Keratinocyte (primary cell): ENCODE data around the gene B3GNT2. TPM values are rescaled to one million over a fixed set of nuclear protein-coding genes. Genes with fewer than 3 reads are reported as not detected.
"Not testable (repeated sequence)": the region's sequence is repeated elsewhere in the genome, so short reads cannot be mapped to it uniquely, and the experiment has no call there.

ENCODE experiments used
- DNase-seq: peaks from one replicate; pipeline ENCODE4 v3.0.0-alpha.2; 2011; ENCODE audit warnings: low read depth, missing footprints, low spot score
- FAIRE-seq: peaks from 2 replicates; lab custom pipeline; 2011; peaks lifted over from hg19 to GRCh38; lab: Jason Lieb, UNC
- H2AFZ ChIP-seq: 2 replicates; pipeline ENCODE4 v1.6.0; 2012; ENCODE audit warnings: low read length, control low read depth, inconsistent platforms; ENCODE audit not compliant: control insufficient read depth
- H3K27ac ChIP-seq: 2 replicates; pipeline ENCODE4 v1.5.1; 2011; ENCODE audit warnings: low read length; ENCODE audit not compliant: control insufficient read depth, insufficient read depth
- H3K27me3 ChIP-seq: 3 replicates; pipeline ENCODE4 v1.6.0; 2011; ENCODE audit warnings: low read length; ENCODE audit not compliant: control insufficient read depth, insufficient read depth; ENCODE audit errors: extremely low read depth
- H3K36me3 ChIP-seq, 2 experiments: 2 replicates in 1 of 2; 3 replicates in 1 of 2; pipeline ENCODE4 v1.5.1; 2011; ENCODE audit warnings: low read length in 2 of 2, mild to moderate bottlenecking in 1 of 2; ENCODE audit not compliant: control insufficient read depth in 2 of 2, insufficient read depth in 2 of 2; ENCODE audit errors: extremely low read depth in 1 of 2
- H3K4me1 ChIP-seq: 3 replicates; pipeline ENCODE4 v1.5.1; 2011; ENCODE audit warnings: low read length; ENCODE audit not compliant: control insufficient read depth, insufficient read depth; ENCODE audit errors: extremely low read depth
- H3K4me2 ChIP-seq: 3 replicates; pipeline ENCODE4 v1.6.0; 2011; ENCODE audit warnings: low read depth, low read length; ENCODE audit not compliant: control insufficient read depth, insufficient read depth; ENCODE audit errors: extremely low read depth
- H3K4me3 ChIP-seq, 3 experiments: fragments of 200-600 bp in 1 of 3; sonication (generic) in 1 of 3; 2 replicates in 2 of 3; 3 replicates in 1 of 3; pipeline ENCODE4 v1.5.1; 2011 to 2016; ENCODE audit warnings: low read length in 3 of 3, mild to moderate bottlenecking in 3 of 3, control low read depth in 2 of 3, inconsistent platforms in 1 of 3, low read depth in 1 of 3, mixed read lengths in 1 of 3, mixed run types in 1 of 3, moderate library complexity in 1 of 3; ENCODE audit not compliant: control insufficient read depth in 2 of 3, insufficient read depth in 2 of 3; ENCODE audit errors: extremely low read depth in 1 of 3
- H3K79me2 ChIP-seq: 2 replicates; pipeline ENCODE4 v1.6.0; 2012; ENCODE audit warnings: low read length; ENCODE audit not compliant: control insufficient read depth, insufficient read depth
- H3K9ac ChIP-seq: 3 replicates; pipeline ENCODE4 v1.6.0; 2011; ENCODE audit warnings: low read length; ENCODE audit not compliant: control insufficient read depth, insufficient read depth; ENCODE audit errors: extremely low read depth
- H3K9me1 ChIP-seq: 3 replicates; pipeline ENCODE4 v1.6.0; 2011; ENCODE audit warnings: low read length; ENCODE audit not compliant: control insufficient read depth, insufficient read depth; ENCODE audit errors: extremely low read depth
- H3K9me3 ChIP-seq: 2 replicates; pipeline ENCODE4 v1.5.1; 2012; ENCODE audit warnings: low read depth, low read length; ENCODE audit not compliant: control insufficient read depth
- H4K20me1 ChIP-seq: 3 replicates; pipeline ENCODE4 v1.6.0; 2011; ENCODE audit warnings: low read length; ENCODE audit not compliant: control insufficient read depth, insufficient read depth; ENCODE audit errors: extremely low read depth
- EZH2 ChIP-seq: IDR thresholded peaks from one replicate; pipeline ENCODE4 v1.6.1; 2012; ENCODE audit warnings: inconsistent platforms, mild to moderate bottlenecking, low read length, moderate library complexity
- dilution Hi-C: fragments of 300-500 bp; cut with MboI; formaldehyde crosslinking; loops from one replicate; pipeline ENCODE4 v1.7.0; 2020; ENCODE audit warnings: low sequenced_read_pairs; ENCODE audit not compliant: extremely low pct_ligation_motif_present
- polyA plus RNA-seq, 5 experiments: library from polyadenylated mRNA; depleted of rRNA in 3 of 5; stranded (reverse) in 3 of 5; stranded (forward) in 1 of 5; unstranded in 1 of 5; fragments of >200 nt; gene quantifications; 1 replicate in 1 of 5; 2 replicates in 3 of 5; 3 replicates in 1 of 5; pipeline versions ENCODE4 v1.2.1 to v1.2.3, GENCODE V29; 2011 to 2012; ENCODE audit warnings: missing spikeins in 2 of 5, low read depth in 1 of 5, low replicate concordance in 1 of 5
- TF ChIP-seq, protein P1 (sequence below), 3 experiments: IDR thresholded peaks in 1 of 3; conservative IDR thresholded peaks in 1 of 3; optimal IDR thresholded peaks in 1 of 3; 2 replicates in 2 of 3; 3 replicates in 1 of 3; pipeline versions ENCODE3 to v1.5.1; 2011; ENCODE audit warnings: low read length in 3 of 3, mild to moderate bottlenecking in 3 of 3, moderate library complexity in 2 of 3, control low read depth in 1 of 3, inconsistent platforms in 1 of 3; ENCODE audit not compliant: insufficient read depth in 2 of 3; ENCODE audit errors: extremely low read depth in 1 of 3

Gene B3GNT2
- polyA plus RNA-seq, 1 donor (not counting 4 experiments of a cell fraction or from before 2014, with no cell fraction given): 44.3 TPM

GRCh38 chr2:62158444-62159121, 37.3 kb upstream of the B3GNT2 start:
- dilution Hi-C loops: no loop called here
- Histone ChIP-seq H3K9me3 (no peaks in the 10 kb centered on the region), H4K20me1 (no peaks in the 10 kb centered on the region), H3K4me2 (no peak overlapping the region), H3K36me3 (no peaks in the 10 kb centered on the region), H3K27ac (no peak overlapping the region), H3K9ac (no peak overlapping the region), H3K4me1 (no peaks in the 10 kb centered on the region), H3K9me1 (no peaks in the 10 kb centered on the region), H3K79me2 (no peaks in the 10 kb centered on the region), H3K4me3 (no peak overlapping the region), H2AFZ (no peak overlapping the region), H3K27me3 (no peaks in the 10 kb centered on the region)
- FAIRE-seq: no peak
- no peak for TF ChIP-seq EZH2
- TF ChIP-seq, protein P1, sequence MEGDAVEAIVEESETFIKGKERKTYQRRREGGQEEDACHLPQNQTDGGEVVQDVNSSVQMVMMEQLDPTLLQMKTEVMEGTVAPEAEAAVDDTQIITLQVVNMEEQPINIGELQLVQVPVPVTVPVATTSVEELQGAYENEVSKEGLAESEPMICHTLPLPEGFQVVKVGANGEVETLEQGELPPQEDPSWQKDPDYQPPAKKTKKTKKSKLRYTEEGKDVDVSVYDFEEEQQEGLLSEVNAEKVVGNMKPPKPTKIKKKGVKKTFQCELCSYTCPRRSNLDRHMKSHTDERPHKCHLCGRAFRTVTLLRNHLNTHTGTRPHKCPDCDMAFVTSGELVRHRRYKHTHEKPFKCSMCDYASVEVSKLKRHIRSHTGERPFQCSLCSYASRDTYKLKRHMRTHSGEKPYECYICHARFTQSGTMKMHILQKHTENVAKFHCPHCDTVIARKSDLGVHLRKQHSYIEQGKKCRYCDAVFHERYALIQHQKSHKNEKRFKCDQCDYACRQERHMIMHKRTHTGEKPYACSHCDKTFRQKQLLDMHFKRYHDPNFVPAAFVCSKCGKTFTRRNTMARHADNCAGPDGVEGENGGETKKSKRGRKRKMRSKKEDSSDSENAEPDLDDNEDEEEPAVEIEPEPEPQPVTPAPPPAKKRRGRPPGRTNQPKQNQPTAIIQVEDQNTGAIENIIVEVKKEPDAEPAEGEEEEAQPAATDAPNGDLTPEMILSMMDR (optimal IDR thresholded peaks at IDR 0.05 in 1 of 3, IDR thresholded peaks at IDR 0.05 in 1 of 3, conservative IDR thresholded peaks at IDR 0.05 in 1 of 3; ENCODE audit: extremely low read depth in 1 of 3, insufficient read depth in 2 of 3, low read length in 3 of 3): no peak
- no peak for DNase-seq

- H3K9me1 ChIP-seq, DNase-seq, H3K79me2 ChIP-seq, H4K20me1 ChIP-seq, H3K9ac ChIP-seq, H3K4me3 ChIP-seq, H3K27ac ChIP-seq, H3K36me3 ChIP-seq, H3K4me2 ChIP-seq, H2AFZ ChIP-seq, H3K27me3 ChIP-seq, H3K4me1 ChIP-seq, FAIRE-seq, H3K9me3 ChIP-seq, dilution Hi-C loops: not testable (repeated sequence)
These were observed 35.2 kb upstream of the B3GNT2 start for GRCh38 chr2:62160691-62161090.
